MM.1S (cell line): ENCODE data around the gene ING4.

Source experiments
- CTCF ChIP-seq: fragments of 300-600 bp; sonication (generic); IDR thresholded peaks from 2 replicates; pipeline ENCODE4 v1.5.1; 2016; ENCODE audit warnings: antibody characterized with exemption, low read length, mixed read lengths
- EZH2 ChIP-seq: fragments of 300-600 bp; sonication (generic); optimal IDR thresholded peaks from 2 replicates; pipeline ENCODE3; 2017; ENCODE audit warnings: low read depth, mild to moderate bottlenecking, antibody characterized with exemption, low read length, mixed read lengths

GRCh38 chr12:6627616-6628015, 35.3 kb downstream of the ING4 start:
- TF ChIP-seq CTCF (no peak), EZH2 (no peak)
